ENCODE measurements around the gene SERGEF.

Gene SERGEF

GRCh38 chr11:18012906-18013781 lies at the start of gene SERGEF:
Gene SERGEF, minus strand, starts transcription at chr11:18013047. Its CDS starts 37 bp downstream, at chr11:18013010.
- DNase-seq, result peak; percentile 88

GRCh38 chr11:18061351-18061750 lies 48.5 kb upstream of the SERGEF start:
- DNase-seq, result no peak

GRCh38 chr11:18056561-18057181 lies 43.8 kb upstream of the SERGEF start:
- no peak for DNase-seq

GRCh38 chr11:18054511-18055103 lies 41.8 kb upstream of the SERGEF start:
- DNase-seq, result no peak

- DNase-seq, result no peak
These were observed 38.0 kb upstream of the SERGEF start for GRCh38 chr11:18050848-18051247.

GRCh38 chr11:18046116-18046777 lies 33.4 kb upstream of the SERGEF start, which contains the start of gene TPH1:
Gene TPH1, minus strand, starts transcription at chr11:18046269. Its CDS starts 5,507 bp downstream, at chr11:18040762.
- DNase-seq, result peak; percentile 2

- DNase-seq, result no peak
These were observed 23.6 kb upstream of the SERGEF start for GRCh38 chr11:18036456-18036855.

GRCh38 chr11:18027475-18027874 lies 14.6 kb upstream of the SERGEF start:
- no peak for DNase-seq

GRCh38 chr11:18022419-18022818 lies 9.6 kb upstream of the SERGEF start:
- no peak for DNase-seq

GRCh38 chr11:18019650-18020049 lies 6.8 kb upstream of the SERGEF start:
- DNase-seq, result no peak

GRCh38 chr11:18016789-18017188 lies 3.9 kb upstream of the SERGEF start:
- DNase-seq, result no peak

GRCh38 chr11:18014876-18015275 lies 2.0 kb upstream of the SERGEF start:
- no peak for DNase-seq

GRCh38 chr11:18013790-18014507 lies 1.1 kb upstream of the SERGEF start:
- no peak for DNase-seq

GRCh38 chr11:18012122-18012905 lies 533 bp downstream of the SERGEF start:
- DNase-seq, result peak; percentile 8

- DNase-seq, result no peak
These were observed 1.2 kb downstream of the SERGEF start for GRCh38 chr11:18011633-18012032.

GRCh38 chr11:18010977-18011586 lies 1.8 kb downstream of the SERGEF start:
- no peak for DNase-seq

GRCh38 chr11:18010121-18010670 lies 2.7 kb downstream of the SERGEF start:
- no peak for DNase-seq

- DNase-seq, result no peak
These were observed 7.3 kb downstream of the SERGEF start for GRCh38 chr11:18005376-18006129.

- peak; percentile 26 for DNase-seq
These were observed 11.7 kb downstream of the SERGEF start for GRCh38 chr11:18001191-18001590.

GRCh38 chr11:18000760-18001159 lies 12.1 kb downstream of the SERGEF start:
- DNase-seq, result no peak

Data from fibroblast of skin of right biceps (primary cell).